Measurements from ENCODE around the gene COL4A5.
"Not testable (repeated sequence)": the region's sequence is repeated elsewhere in the genome, so short reads cannot be mapped to it uniquely, and the experiment has no call there.

Gene COL4A5

DNA sequence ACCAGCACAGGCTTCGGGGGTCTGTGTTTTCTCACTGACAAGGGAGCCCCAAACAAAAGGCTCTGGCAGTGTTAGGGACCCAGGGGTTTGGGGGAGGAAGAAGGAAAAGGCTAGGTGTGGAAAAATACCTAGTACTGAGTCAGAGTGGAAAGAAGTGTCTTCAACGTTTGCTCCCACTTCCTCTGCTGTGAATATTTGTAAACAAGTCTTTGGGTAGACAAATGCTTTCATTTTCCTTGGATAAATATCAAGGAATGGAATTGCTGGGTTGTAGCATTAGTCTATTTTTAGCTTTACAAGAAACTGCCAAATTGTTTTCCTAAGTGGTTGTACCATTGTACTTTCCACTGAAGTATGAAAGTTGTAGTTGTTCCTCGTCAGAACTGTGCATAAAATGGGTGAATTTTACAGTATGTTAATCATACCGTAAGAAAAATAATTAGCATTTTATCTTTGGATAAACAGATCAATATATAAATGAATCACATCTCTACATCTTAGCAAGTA lies 17.4 kb downstream of the COL4A5 start:
- DNase-seq = no peak

DNA sequence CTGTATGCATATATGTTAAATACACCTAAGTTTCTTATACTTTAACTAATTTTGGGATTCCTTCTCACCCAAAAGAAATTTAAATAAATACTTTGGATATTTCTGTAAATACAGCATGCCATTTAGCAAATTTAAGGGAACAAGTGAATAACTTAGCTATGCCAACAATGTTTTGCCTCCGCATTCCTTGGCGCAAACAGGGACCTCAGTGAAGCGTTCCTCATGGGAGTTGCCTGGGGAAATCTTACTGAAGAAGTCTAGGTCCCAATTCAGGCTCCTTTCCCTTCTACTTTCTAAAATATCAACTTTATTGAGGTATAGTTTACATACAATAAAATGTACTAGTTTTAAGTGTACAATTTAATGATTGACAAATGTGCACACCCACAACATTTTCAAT lies 25.0 kb downstream of the COL4A5 start:
- DNase-seq = no peak

DNA sequence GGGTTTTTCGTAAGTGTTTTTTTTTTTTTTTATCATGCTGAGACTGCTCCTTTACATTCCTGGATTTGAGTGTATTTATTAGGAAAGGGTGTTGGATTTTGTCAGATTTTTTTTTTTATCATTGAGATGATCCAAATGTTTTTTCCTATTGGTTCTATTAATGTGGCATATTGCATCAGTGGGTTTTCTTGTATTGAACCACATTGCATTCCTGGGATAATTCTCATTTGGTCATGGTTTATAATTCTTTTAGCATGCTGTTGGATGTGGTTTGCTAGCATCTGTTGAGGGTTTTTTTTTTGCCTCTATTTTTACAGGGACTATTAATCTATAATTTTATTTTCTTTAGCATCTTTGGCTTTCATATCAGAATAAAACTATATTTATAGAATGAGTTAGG lies 28.8 kb downstream of the COL4A5 start:
- no peak for DNase-seq

DNA sequence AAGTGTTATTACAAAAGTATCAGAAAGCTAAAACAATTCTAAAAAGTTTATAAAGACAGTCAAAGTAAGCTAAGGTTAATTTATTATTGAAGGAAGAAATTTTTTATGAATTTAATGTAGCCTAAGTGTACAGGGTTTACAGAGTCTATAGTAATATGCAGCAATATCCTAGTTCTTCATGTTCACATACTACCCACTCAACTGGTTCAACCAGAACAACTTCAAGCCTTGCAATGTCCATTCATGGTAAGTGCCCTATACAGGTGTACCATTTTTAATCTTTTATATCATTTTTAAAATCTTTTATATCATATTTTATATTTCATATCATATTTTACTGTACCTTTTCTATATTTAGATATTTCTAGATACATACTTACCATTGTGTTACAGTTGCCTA lies 34.3 kb downstream of the COL4A5 start:
- DNase-seq = no peak

DNA sequence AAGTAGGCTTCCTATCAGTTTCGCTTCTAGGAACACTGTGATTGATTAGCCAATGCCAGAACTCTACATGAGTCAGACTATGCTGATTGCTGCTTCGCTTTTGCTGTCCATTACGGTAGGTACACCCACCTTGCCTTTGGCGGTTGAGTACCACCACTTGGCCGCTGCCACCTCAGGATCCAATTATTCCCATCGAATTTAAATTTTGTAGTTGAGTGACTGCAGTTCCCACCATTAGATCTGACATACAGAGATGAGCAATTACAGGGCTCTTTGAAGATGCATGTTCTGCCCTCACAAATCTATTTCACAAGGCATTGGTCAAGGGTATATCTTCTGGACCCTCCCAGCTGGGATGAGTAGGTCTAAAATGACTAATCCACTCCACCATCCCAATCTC lies 41.9 kb downstream of the COL4A5 start:
- not testable (repeated sequence) for DNase-seq

DNA sequence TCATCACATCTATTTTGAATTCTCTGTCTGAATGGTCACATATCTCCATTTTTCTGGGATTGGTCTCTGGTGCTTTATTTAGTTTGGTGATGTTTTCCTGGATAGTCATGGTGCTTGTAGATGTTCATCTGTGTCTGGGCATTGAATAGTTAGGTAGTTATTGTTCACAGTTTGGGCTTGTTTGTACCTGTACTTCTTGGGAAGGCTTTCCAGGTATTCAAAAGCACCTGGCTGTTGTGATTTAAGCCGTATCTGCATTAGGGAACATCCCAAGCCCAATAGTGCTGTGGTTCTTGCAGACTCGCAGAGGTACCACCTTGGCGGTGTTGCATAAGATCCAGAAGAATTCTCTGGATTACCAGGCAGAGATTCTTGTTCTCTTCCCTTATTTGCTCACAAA lies 44.6 kb downstream of the COL4A5 start:
- DNase-seq = no peak

DNA sequence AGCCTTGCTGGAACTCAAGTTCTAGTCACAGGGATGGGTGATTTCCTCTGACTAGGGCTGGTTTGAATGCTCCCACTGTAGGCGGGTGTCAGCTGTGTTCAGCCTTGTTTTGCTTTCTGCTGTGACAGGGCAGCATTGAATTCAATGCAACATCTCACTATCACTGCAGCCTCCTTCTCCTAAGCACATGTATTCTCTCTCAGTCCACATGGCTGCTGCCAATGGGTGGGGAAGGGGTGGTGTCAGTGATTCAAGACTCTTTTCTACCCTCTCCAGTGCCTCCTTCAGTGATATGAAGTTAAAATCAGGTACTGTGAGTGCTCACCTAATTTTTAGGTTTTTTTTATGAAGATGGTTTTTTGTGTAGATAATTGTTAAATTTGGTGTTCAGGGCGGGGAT lies 46.3 kb downstream of the COL4A5 start:
- no peak for DNase-seq

DNA sequence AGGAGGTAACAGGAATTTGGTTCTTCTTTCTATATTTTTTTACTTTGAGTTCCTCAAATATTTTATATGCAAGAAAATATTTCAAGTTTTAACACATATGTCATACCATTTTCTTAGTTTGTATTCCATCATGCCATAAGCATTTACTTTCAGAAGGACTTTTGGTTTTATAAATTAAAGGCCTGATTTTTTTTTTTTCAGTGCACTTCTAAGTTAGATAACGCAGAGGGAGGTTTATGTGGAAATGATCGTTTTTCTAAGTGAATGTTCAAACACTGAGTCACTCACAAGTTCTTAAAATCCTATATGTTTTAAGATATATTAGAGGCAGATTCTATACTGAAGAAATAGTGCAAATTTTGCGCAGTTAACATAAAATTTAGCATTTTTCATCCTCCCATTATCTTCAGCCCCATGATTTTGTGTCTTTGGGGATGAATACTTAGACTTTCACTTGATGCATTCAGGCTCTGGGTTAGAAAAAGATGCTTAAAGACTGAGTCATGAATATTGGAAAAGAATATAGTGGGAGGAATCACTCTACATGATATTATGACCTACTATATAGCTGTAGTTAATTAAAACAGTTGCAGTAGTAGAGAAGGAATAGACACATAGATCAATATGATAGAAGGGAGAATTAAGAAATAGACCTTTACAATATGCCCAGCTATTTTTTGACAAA lies 54.9 kb downstream of the COL4A5 start:
- no peak for DNase-seq

DNA sequence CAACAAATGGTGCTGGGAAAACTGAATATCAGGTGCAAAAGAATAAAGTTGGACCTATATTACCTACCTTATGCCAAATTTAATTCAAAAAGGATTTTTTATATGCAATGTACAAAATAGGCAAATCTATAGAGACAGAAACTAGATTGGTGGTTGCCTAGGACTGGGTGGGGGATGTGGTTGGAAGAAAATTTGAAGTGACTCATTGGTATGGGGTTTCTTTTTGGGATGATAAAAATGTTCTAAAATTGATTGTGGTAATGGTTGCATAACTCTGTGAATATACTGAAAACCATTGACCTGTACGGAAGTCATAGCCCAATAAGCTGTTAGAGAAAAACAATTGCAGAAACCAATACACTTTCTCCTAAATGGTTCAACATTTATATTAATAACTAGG lies 72.1 kb downstream of the COL4A5 start:
- no peak for DNase-seq

DNA sequence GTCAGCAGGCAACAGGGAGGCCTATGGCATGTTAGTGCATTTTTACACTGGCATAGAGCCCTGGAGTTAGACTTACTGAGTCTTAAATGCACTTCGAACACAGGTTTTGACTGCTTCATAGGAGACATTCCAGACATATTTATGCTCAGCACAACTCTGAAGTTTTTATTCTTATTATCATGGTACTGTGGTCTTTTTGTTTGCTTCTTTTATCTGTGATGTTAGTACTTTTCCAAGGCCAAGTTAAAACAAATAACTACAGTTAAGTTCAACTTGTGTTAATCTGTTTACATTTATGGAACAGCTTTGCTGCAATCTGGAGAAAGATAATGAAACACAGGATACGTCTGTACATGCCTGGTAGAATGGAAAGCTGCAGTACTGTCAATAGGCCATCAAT lies 76.5 kb downstream of the COL4A5 start:
- no peak for DNase-seq

DNA sequence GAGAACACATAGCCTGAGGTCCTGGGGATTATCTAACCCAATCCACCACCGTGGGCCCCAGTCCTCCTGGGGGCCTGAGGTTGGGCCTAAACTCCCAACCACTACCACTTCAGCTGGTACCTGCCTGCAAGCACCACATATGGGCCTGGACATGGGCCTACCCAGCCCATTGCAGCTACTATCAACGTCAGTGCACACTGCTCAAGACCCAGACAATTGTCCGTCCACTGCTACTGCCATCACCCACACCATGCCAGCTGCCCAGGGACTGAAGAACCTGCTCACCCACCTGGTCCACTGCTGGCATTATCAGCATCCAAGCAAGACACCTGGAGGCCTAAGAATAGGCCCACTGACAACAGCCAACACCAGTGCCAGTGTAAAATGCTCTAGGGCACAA lies 88.1 kb downstream of the COL4A5 start:
- no peak for DNase-seq

DNA sequence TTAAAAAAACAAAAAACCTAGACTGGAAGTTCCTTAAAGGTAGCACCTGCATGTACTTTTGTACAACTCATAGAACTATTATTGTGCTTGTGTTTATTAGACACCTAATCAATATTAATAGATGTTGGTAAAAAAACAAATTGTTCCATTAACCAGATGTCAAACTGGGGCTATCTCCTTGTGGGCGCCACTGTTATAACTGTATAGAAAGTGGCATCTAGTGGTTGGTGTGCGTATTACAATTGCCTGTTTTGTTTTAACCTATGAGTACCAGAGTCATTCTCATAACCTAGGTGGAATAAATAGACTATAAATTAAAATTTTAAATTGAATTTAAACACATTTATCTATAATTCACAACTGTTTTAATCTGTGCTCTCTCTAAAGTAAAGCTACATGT lies 97.4 kb downstream of the COL4A5 start:
- no peak for DNase-seq

DNA sequence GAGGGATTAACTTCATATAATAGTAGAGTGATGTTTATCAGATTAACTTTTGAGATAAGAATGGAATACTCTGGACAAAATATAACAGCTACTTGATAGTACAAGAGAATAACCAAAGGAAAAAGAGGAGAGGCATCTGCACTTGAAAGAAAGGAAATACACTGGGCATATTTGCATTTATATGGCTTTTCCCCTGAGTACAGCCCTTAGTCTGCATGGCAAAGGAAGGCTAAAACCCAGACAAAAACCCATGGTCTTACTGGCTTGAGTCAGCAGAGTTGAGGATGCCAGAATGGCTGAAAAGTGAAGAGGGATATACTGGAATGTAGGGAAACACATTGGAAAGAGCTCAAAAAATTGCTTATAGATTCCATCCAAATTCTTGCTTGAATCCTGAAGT lies 101.6 kb downstream of the COL4A5 start:
- DNase-seq = no peak

DNA sequence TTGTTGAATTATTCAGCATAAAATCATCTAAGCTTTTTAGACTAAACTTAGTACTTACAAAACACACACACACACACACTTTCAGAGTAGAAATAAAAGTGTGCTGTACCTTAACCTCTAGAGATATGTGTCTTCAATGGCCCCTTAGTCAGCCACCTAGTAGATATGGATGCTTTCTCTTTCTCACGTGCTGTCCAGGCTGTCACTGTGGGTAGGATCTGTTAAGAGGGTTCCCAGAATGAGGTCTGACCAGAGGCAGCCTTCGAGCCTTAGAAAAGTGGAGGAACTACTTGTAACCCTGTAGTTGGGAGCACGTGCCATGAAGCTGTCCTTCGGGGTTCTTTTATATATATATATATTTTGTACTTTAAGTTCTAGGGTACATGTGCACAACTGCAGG lies 117.9 kb downstream of the COL4A5 start:
- no peak for DNase-seq

DNA sequence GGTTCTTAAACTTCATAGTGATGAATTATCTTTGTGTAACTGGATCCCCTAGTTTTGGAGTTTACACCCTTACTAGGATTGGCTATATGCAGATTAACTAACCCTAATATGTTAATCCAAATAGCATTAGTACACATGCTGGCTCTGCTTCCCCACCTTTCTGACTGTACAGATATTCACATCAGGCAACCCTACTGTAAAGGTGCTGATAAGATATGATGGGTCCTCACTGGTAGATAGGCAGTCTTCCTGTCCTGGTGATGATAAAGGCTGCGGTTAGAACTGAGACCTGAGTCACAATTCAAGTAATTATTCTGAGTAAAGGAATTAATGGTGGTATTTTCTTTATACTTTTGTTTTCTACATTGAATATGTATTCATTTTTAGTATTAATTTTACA lies 118.6 kb downstream of the COL4A5 start:
- DNase-seq = no peak

DNA sequence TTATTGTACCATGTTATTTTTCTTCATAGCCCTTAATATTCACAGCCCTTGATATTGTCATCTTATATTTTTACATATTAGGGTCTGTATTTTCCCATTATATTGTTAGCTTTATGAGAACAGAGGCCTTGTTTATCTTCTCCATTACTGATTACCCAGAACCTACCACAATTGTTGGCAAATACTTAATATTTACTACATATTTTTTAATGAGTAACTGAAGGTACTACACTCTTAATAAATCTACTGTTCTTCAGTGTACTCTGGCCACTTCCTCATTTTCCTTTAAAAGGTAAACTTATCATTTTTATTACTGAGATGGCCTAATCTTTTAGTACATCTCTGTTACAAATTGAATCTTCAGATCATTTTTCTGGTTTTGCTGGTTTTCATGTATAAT lies 133.5 kb downstream of the COL4A5 start:
- no peak for DNase-seq

DNA sequence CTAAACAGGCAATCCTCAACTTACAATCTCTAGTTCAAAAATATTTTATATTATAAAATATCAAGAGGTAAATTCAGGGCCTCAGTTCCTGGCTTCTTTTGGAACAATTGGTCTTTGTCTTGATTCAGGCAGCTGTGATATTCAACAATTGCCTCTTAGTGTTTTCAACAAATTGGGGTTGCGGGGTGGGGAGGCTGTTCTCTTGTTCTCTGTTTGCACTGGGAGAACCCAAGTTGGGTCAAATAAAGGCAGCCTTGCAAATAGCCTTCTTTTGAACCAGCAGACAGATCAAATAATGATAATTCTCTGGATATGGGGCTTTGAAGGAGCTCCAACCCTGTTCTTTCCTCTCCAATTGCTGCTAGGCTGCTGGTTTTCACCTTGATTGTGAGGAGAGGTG lies 142.5 kb downstream of the COL4A5 start:
- DNase-seq = no peak

DNA sequence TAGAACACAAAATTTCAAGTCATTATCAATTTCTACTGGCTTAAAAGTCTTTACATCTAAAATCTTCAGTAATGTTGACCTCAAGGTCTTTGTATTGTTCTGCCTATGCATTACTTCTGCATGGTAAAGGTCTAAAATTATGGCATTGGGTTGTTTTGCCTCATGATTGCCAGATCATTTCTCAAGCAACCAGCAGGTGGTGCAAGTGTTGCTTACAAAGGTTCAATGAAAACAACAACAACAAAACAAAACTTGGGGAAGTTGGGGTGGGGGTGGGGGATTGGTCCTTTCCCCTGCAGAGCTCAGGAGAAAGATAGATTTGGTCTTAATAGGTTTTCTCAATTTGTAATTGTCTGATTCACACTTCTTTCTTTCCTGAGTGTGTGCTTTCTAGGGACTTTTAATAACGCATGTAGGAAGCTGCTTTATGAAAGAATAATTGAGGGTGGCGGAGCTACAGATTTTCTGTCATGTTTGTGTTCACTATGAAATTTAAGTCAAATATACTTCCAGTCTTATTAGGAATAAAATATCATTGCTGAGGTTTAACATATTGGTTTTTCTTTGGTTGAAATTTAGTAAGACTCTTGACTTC lies 145.1 kb downstream of the COL4A5 start:
- no peak for DNase-seq

DNA sequence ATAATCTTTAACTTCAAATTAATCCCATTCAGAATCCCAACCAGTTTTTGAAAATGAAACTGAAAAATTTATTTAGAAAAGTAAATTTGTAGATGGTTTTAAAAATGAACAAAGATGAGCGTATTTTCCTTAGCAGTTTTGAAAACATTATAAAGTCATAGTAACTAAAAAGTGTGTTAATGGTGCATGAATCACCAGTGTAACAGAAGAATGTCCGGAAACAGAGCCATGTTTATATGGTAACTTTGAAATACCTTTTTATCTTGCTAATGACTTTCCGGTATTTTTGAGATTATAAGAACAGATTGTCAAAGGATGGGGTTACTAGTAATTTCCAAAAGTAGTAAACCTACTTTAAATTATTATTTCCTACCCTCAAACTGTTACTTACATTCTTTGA lies 150.9 kb downstream of the COL4A5 start:
- no peak for DNase-seq

DNA sequence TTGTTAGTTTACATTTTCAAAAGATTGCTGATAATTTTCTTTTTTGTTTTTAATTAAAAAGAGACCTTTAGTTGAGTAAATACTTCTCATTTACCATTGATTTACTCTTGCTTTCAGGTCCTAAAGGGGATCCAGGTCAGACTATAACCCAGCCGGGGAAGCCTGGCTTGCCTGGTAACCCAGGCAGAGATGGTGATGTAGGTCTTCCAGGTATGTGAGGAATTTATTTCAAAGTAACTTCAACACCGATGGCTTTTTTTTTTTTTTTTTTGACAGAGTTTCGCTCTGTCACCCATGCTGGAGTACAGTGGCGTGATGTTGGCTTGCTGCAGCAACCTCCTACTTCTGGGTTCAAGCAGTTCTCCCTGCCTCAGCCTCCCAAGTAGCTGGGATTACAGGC lies 161.6 kb downstream of the COL4A5 start:
- no peak for DNase-seq

DNA sequence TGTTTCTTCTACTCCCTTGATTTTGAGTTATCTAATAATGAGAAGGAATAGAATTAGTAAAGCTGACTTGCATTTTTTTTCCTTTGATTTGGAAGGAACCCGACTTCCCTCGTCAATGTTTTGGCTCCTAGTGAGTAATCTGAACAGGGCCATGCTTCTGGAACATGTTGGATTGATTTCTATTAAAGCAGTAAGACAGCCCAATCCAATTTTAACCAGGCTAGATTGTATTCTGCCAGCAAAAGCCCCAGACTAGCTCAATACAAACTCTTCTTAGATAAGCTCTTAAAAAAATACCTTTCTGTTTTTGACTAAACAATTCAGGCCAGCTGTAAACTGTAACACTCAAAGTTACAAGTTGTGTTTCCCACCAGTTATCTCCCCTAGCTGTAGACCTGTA lies 170.5 kb downstream of the COL4A5 start:
- no peak for DNase-seq

DNA sequence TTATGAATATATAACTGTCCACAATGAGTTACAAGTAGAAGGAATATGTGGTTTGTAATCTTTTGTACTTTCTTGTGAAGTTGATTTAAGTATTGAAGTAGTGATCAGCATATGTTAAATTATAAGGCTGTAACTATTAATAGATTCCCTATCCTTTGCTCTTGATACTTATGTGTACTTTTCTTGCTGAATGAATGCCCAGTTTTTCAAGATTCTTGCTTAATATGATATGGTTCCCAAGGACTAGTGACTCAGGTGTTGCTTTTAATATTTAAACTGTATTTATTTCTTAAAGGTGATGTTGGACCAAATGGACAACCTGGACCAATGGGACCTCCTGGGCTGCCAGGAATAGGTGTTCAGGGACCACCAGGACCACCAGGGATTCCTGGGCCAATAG lies 175.0 kb downstream of the COL4A5 start:
- DNase-seq = no peak

DNA sequence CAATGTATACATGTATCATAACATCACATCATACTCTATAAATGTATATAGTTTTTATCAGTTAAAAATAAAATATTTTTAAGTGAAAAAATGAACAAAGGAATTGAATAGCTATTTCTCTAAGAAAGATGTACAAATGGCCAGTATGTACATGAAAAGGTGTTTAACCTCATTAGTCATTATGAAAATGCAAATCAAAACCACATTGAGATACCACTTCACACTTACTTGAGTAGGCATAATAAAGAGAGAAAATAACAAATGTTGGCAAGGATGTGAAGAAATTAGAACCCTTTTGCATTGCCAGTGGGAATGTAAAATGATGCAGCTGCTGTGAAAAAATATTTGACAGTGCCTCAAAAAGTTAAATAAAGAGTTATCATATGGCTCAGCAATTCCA lies 201.2 kb downstream of the COL4A5 start:
- no peak for DNase-seq

DNA sequence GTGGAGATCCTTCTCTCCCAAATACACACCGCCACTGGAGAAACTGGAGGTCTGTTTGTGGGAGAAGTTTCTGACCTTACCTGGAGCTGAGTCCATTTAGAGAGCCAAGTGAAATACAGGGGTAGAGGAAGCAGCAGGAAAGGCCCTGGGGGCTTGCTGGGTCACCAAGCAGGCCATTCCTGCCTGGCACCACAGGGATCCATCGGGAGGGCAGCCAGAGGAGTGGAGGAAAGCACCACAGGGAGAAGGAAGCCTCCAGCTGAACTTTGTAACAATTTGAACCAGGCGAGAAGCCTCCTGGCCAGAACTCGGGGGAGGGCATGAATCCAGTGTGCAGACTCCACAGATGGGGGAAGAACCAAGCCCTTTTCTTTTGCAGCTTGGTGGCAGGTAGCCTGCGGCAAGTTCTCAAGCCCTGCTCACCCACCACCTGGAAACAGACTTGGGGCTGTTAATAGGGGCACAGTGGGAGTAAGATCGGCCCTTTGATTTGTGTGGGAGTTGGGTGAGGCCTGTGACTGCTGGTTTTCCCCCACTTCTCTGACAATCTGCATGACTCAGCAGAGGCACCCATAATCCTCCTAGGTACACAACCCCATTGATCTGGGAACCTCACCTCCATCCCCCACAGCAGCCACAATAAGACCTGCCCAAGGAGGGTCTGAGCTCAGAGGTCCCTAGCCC lies 202.1 kb downstream of the COL4A5 start:
- DNase-seq = no peak

DNA sequence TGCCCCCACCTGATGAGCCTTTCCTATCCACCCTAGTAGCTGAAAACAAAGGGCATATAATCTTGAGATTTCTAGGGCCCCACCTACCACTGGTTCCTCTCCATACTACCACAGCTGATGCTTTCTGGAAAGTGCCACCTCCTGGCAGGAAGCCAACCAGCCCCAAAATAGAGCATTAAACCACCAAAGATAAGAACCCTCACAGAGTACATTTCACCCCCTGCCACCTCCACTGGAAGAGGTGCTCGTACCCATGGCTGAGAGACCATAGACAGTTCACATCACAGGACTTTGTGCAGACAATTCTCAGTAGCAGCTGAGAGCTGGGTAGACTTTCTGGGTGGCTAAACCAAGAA lies 202.6 kb downstream of the COL4A5 start:
- DNase-seq = no peak

Measured in CD4-positive, alpha-beta T cell treated with Interleukin-4 for 1 hour (primary cell).